IMR-90 (cell line): ENCODE measurements around the gene RYR2.

ENCODE experiments used
- CHD1 ChIP-seq: IDR thresholded peaks from 2 replicates; pipeline ENCODE4 v1.6.1; 2012; ENCODE audit warnings: low read depth, low read length, improper control_type of control experiment
- CTCF ChIP-seq: conservative IDR thresholded peaks from 2 replicates; pipeline ENCODE4 v1.5.1; 2012; ENCODE audit warnings: mild to moderate bottlenecking, low read depth, low read length, improper control_type of control experiment
- MAZ ChIP-seq: IDR thresholded peaks from 2 replicates; pipeline ENCODE4 v1.6.1; 2012; ENCODE audit warnings: low read depth, mild to moderate bottlenecking, low read length, improper control_type of control experiment, moderate library complexity, borderline replicate concordance
- POLR2A ChIP-seq: IDR thresholded peaks from 2 replicates; pipeline ENCODE4 v1.6.1; 2012; ENCODE audit warnings: mild to moderate bottlenecking, low read depth, low read length
- RAD21 ChIP-seq: IDR thresholded peaks from 2 replicates; pipeline ENCODE4 v1.6.1; 2012; ENCODE audit warnings: low read length, improper control_type of control experiment
- RCOR1 ChIP-seq: IDR thresholded peaks from 2 replicates; pipeline ENCODE4 v1.6.1; 2012; ENCODE audit warnings: mild to moderate bottlenecking, low read length, improper control_type of control experiment; ENCODE audit not compliant: insufficient replicate concordance

GRCh38 chr1:237756304-237756967, 714.5 kb downstream of the RYR2 start:
- TF ChIP-seq RCOR1: no peak
- no peak for TF ChIP-seq CTCF
- no peak for TF ChIP-seq MAZ
- no peak for TF ChIP-seq POLR2A
- TF ChIP-seq RAD21: no peak
- TF ChIP-seq CHD1: no peak
